SU-DHL-6 (cell line): ENCODE results near the gene SLC5A10.

ENCODE experiments used
- H2AFZ ChIP-seq: fragments of 200-600 bp; sonication (generic); 2 replicates; pipeline ENCODE4 v1.6.1; 2014; ENCODE audit warnings: low read depth, mild to moderate bottlenecking, moderate library complexity, mixed read lengths, antibody characterized with exemption, low read length; ENCODE audit not compliant: severe bottlenecking
- H3F3A ChIP-seq: fragments of 200-600 bp; shearing (Covaris generic); 2 replicates; pipeline ENCODE4 v1.6.0; 2016; ENCODE audit warnings: antibody characterized with exemption, mild to moderate bottlenecking; ENCODE audit not compliant: insufficient read depth
- H3K27ac ChIP-seq: fragments of 200-600 bp; sonication (generic); 2 replicates; pipeline ENCODE4 v1.5.1; 2016; ENCODE audit warnings: low read depth, mild to moderate bottlenecking, low read length, moderate library complexity, mixed read lengths
- H3K27me3 ChIP-seq: fragments of 200-600 bp; sonication (generic), shearing (Covaris generic); 2 replicates; pipeline ENCODE4 v1.6.0; 2014; ENCODE audit warnings: mild to moderate bottlenecking, low read length
- H3K36me3 ChIP-seq: fragments of 200-600 bp; sonication (generic); 2 replicates; pipeline ENCODE4 v1.6.1; 2014; ENCODE audit warnings: mild to moderate bottlenecking, low read length, mixed read lengths
- H3K4me2 ChIP-seq: fragments of 300-600, 200-600 bp; shearing (Covaris generic), sonication (generic); 2 replicates; pipeline ENCODE4 v1.6.0; 2014; ENCODE audit warnings: low read length, low read depth, mild to moderate bottlenecking; ENCODE audit not compliant: poor library complexity, severe bottlenecking
- H3K4me3 ChIP-seq: fragments of 200-600 bp; sonication (generic); 2 replicates; pipeline ENCODE4 v1.5.1; 2014; ENCODE audit warnings: antibody characterized with exemption, low read length, mild to moderate bottlenecking, mixed read lengths; ENCODE audit not compliant: insufficient read depth, poor library complexity, severe bottlenecking
- H3K79me2 ChIP-seq: fragments of 200-600 bp; sonication (generic); 2 replicates; pipeline ENCODE4 v1.6.1; 2014; ENCODE audit warnings: mild to moderate bottlenecking, low read length, moderate library complexity; ENCODE audit not compliant: insufficient read depth
- H3K9ac ChIP-seq: fragments of 200-600 bp; sonication (generic); 2 replicates; pipeline ENCODE4 v1.7.0; 2014; ENCODE audit warnings: mild to moderate bottlenecking, low read length
- H3K9me2 ChIP-seq: fragments of 200-600 bp; sonication (generic); replicated peaks from 2 replicates; pipeline ENCODE4 v1.6.1; 2014; ENCODE audit warnings: low read length; ENCODE audit not compliant: insufficient read depth
- H3K9me3 ChIP-seq: fragments of 200-600 bp; sonication (generic); 2 replicates; pipeline ENCODE4 v1.6.1; 2014; ENCODE audit warnings: low read length, mixed read lengths; ENCODE audit not compliant: insufficient read depth
- H4K20me1 ChIP-seq: fragments of 200-600 bp; sonication (generic); 2 replicates; pipeline ENCODE4 v1.6.1; 2014; ENCODE audit warnings: low read depth, mild to moderate bottlenecking, antibody characterized with exemption, low read length, moderate library complexity, mixed read lengths
- EZH2phosphoT487 ChIP-seq: fragments of 200-600 bp; sonication (generic), shearing (Covaris generic); conservative IDR thresholded peaks from 2 replicates; pipeline ENCODE4 v1.6.1; 2018; ENCODE audit warnings: mild to moderate bottlenecking, antibody characterized with exemption, low read length, moderate library complexity, mixed read lengths
- TF ChIP-seq, protein P1 (sequence below): fragments of 200-600 bp; sonication (generic); IDR thresholded peaks from one replicate; pipeline ENCODE4 v1.5.1; 2017; ENCODE audit warnings: antibody characterized with exemption, mild to moderate bottlenecking, low read length, moderate library complexity; ENCODE audit not compliant: insufficient read depth, poor library complexity, severe bottlenecking

SLC5A10 gene

DNA sequence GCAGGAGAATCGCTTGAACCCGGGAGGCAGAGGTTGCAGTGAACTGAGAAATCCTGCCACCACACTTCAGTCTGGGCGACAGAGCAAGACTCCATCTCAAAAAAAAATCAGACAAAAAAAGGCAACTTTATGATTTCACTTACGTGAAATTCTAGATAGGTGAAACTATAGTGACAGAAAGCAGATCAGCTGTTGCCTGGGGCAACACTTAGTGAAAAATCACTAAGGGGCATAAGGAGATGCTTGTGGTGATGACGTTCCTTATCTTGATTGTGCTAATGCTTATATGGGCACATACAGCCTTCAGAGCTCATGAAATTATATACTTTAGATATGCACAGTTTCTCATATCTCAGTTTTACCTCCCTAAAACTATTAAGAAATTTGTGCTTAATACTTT is 41.6 kb upstream of the SLC5A10 start:
- no peaks in the 10 kb centered on the region for H4K20me1 ChIP-seq
- no peak for TF ChIP-seq EZH2phosphoT487
- TF ChIP-seq, protein P1, sequence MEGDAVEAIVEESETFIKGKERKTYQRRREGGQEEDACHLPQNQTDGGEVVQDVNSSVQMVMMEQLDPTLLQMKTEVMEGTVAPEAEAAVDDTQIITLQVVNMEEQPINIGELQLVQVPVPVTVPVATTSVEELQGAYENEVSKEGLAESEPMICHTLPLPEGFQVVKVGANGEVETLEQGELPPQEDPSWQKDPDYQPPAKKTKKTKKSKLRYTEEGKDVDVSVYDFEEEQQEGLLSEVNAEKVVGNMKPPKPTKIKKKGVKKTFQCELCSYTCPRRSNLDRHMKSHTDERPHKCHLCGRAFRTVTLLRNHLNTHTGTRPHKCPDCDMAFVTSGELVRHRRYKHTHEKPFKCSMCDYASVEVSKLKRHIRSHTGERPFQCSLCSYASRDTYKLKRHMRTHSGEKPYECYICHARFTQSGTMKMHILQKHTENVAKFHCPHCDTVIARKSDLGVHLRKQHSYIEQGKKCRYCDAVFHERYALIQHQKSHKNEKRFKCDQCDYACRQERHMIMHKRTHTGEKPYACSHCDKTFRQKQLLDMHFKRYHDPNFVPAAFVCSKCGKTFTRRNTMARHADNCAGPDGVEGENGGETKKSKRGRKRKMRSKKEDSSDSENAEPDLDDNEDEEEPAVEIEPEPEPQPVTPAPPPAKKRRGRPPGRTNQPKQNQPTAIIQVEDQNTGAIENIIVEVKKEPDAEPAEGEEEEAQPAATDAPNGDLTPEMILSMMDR = no peak
- no peaks in the 10 kb centered on the region for H3K27me3 ChIP-seq
- no peak overlapping the region for H3K27ac ChIP-seq
- H3K9me2 ChIP-seq = no peaks in the 10 kb centered on the region
- H3K79me2 ChIP-seq = no peaks in the 10 kb centered on the region; the same call in none of the 2 replicates
- H3K9ac ChIP-seq = no peak overlapping the region
- H3K4me2 ChIP-seq = no peak overlapping the region
- H3F3A ChIP-seq = peaks cover 4% of the 10 kb centered on the region; the same call in 1 of the 2 replicates
- no peak overlapping the region for H3K4me3 ChIP-seq
- H3K9me3 ChIP-seq = no peaks in the 10 kb centered on the region
- H2AFZ ChIP-seq = no peak overlapping the region
- H3K36me3 ChIP-seq = peaks cover 34% of the 10 kb centered on the region

DNA sequence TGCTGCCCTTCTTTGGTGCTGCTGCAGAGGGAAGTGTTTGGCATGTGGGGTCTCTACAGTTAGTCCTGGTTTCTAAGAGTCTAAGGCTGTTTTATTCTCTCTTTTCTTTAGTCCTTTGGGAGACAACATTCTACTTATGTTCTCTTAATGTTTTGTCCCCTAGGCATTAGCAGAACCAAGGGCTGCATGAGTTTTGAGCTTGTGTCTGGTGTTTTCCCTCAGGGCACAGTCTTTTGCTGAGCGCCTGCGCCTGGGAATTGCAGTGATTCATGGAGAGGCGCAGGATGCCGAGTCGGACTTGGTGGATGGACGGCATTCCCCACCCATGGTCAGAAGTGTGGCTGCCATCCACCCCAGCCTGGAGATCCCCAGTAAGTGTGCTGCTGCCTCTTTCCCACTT is 41.1 kb upstream of the SLC5A10 start:
- Histone ChIP-seq H3K4me2 (no peak overlapping the region), H3K9me3 (no peaks in the 10 kb centered on the region), H4K20me1 (no peaks in the 10 kb centered on the region), H3K9ac (no peak overlapping the region), H3F3A (peaks cover 4% of the 10 kb centered on the region; the same call in 1 of the 2 replicates), H3K4me3 (no peak overlapping the region), H3K27ac (no peak overlapping the region), H3K79me2 (no peaks in the 10 kb centered on the region; the same call in none of the 2 replicates), H3K36me3 (peaks cover 34% of the 10 kb centered on the region), H3K27me3 (no peaks in the 10 kb centered on the region), H3K9me2 (no peaks in the 10 kb centered on the region), H2AFZ (no peak overlapping the region)
- no peak for TF ChIP-seq EZH2phosphoT487
- TF ChIP-seq, protein P1 = no peak

DNA sequence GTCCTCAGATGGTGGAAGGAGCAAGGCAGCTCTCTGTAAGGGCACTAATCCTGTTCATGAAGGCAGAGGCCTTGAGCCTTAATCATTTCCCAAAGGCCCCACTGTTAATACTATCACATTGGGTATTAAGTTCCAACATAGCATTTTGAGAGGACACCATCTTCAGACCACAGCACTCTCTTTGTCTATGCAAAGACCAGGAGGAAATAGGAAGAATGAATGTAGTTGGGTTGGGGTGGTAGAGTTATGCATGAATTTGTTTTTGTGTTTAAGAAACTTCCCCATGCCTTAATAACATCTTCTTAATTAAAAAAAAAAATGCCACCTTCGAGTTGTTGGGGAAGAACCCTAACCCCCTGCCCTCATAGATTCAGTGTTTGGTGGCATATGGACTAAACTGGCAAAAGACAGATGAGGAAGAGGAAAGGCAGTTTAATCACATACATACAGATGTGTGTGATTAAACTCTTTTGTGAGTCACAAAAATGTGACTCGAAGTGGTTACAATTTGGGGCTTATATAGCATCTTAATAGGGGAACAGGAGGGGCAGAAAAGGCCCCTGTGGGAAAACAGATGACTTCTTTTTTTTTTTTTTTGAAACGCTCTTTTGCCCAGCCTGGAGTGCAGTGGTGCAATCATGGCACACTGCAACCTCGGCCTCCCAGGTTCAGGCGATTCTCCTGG is 35.0 kb upstream of the SLC5A10 start:
- Histone ChIP-seq H3K36me3 (peaks cover 14% of the 10 kb centered on the region), H4K20me1 (no peaks in the 10 kb centered on the region), H3K9ac (no peak overlapping the region; the same call in 1 of the 2 replicates), H3K4me3 (no peak overlapping the region), H2AFZ (no peak overlapping the region), H3F3A (peaks cover 47% of the 10 kb centered on the region), H3K4me2 (peak overlapping the region; percentile 19), H3K9me2 (no peaks in the 10 kb centered on the region), H3K27me3 (no peaks in the 10 kb centered on the region), H3K79me2 (peaks cover 12% of the 10 kb centered on the region; the same call in 1 of the 2 replicates), H3K27ac (peak overlapping the region; percentile 67), H3K9me3 (no peaks in the 10 kb centered on the region)
- no peak for TF ChIP-seq EZH2phosphoT487

DNA sequence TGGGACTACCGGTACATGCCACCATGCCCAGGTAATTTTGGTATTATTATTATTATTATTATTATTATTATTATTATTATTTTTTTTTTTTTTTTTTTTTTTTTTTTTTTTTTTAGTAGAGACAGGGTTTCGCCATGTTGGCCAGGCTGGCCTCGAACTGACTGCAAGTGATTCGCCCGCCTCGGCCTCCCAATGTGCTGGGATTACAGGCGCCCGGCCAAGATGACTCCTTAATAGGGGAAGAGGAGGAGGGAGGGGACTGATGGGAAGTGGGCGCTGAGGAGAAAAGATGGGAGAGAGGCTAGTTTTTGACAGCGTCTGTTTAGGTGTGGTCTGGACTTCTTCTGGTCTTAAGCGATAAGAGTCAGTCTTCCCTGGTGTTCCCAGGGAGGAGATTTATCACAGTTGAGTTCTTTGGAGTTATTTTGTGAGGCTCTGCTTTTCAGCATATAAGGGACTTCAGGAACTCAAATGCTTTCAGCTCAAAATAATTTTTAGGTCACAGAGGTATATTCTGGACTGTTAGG is 34.4 kb upstream of the SLC5A10 start:
- Histone ChIP-seq H3K27me3 (no peaks in the 10 kb centered on the region), H3K36me3 (peaks cover 9% of the 10 kb centered on the region), H3K79me2 (peaks cover 18% of the 10 kb centered on the region), H3K4me3 (no peak overlapping the region), H3K9ac (no peak overlapping the region), H4K20me1 (no peaks in the 10 kb centered on the region), H3F3A (peaks cover 53% of the 10 kb centered on the region), H3K9me2 (no peaks in the 10 kb centered on the region), H2AFZ (no peak overlapping the region), H3K9me3 (no peaks in the 10 kb centered on the region), H3K27ac (peak overlapping the region; percentile 24; the same call in 1 of the 2 replicates), H3K4me2 (no peak overlapping the region)
- TF ChIP-seq, protein P1 = no peak
- no peak for TF ChIP-seq EZH2phosphoT487
